Right atrium auricular region (tissue), 2 donors: ENCODE results near the gene HELZ2. TPM values are rescaled to one million over a fixed set of nuclear protein-coding genes. Genes with fewer than 3 reads are reported as not detected.
"Not testable (repeated sequence)": the region's sequence is repeated elsewhere in the genome, so short reads cannot be mapped to it uniquely, and the experiment has no call there.

ENCODE experiments used
- DNase-seq: peaks from one replicate; pipeline ENCODE4 v3.0.0-alpha.2; 2019; ENCODE audit warnings: low spot score
- H3K27ac ChIP-seq, 2 donors: fragments of 200-600 bp; sonication (generic); 1 replicate in 1 of 2; 2 replicates in 1 of 2; pipeline ENCODE4 v1.5.1; 2016 to 2019
- H3K27me3 ChIP-seq, 2 donors: fragments of 200-600 bp; sonication (generic); one replicate each; pipeline versions ENCODE4 v1.5.1 to v1.6.0; 2017 to 2019
- H3K36me3 ChIP-seq: fragments of 200-600 bp; sonication (generic); one replicate; pipeline ENCODE4 v1.5.1; 2016
- H3K4me1 ChIP-seq, 2 donors: fragments of 200-600 bp; sonication (generic); one replicate each; pipeline versions ENCODE4 v1.5.1 to v1.6.0; 2017 to 2019
- H3K4me3 ChIP-seq, 2 donors: fragments of 200-600 bp; sonication (generic); 1 replicate in 1 of 2; 2 replicates in 1 of 2; pipeline ENCODE4 v1.5.1; 2017 to 2019; ENCODE audit warnings: mild to moderate bottlenecking in 1 of 2, moderate library complexity in 1 of 2
- H3K9me3 ChIP-seq, 2 donors: fragments of 200-600 bp; sonication (generic); one replicate each; pipeline ENCODE4 v1.5.1; 2019
- CTCF ChIP-seq, 2 donors: fragments of 200-600 bp; sonication (generic); IDR thresholded peaks; one replicate each; pipeline ENCODE4 v1.5.1; 2019; ENCODE audit warnings: antibody characterized with exemption in 2 of 2
- total RNA-seq, 2 donors: library from RNA; depleted of rRNA; stranded (reverse); fragments of >200 nt; gene quantifications; one replicate each; pipeline ENCODE4 v1.1.0, GENCODE V29; 2016

The HELZ2 gene
- total RNA-seq, 2 donors from 2014 or later = 12.5 to 21.5 TPM

DNA sequence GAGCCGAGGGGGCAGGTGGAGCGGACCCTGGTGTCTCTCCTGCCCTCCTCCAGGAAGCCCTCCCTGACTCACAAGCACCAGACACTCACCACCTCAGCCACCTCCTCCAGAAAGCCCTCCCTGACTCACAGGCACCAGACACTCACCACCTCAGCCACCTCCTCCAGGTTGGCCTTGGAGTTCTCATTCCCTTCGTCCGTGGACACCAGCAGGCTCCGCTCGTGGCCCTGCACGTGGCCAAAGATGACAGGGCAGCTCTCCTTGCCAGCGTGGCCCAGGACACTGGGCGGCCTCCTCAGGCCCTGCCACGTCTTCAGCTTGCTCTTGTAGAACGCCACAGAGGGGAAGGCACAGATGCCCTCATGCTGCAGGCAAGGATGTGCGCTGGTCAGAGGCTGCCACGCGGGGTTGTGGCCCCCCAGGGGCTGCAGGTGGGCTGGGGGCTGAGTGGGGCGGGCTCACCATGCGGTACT lies 13.7 kb downstream of the HELZ2 start:
- Histone ChIP-seq H3K9me3 (no peaks in the 10 kb centered on the region), H3K27ac (no peak overlapping the region), H3K27me3 (no peaks in the 10 kb centered on the region), H3K4me1 (no peaks in the 10 kb centered on the region), H3K4me3 (no peak overlapping the region), H3K36me3 (peaks cover 60% of the 10 kb centered on the region)
- no peak for DNase-seq
- TF ChIP-seq CTCF (IDR thresholded peaks at IDR 0.05) = no peak

DNA sequence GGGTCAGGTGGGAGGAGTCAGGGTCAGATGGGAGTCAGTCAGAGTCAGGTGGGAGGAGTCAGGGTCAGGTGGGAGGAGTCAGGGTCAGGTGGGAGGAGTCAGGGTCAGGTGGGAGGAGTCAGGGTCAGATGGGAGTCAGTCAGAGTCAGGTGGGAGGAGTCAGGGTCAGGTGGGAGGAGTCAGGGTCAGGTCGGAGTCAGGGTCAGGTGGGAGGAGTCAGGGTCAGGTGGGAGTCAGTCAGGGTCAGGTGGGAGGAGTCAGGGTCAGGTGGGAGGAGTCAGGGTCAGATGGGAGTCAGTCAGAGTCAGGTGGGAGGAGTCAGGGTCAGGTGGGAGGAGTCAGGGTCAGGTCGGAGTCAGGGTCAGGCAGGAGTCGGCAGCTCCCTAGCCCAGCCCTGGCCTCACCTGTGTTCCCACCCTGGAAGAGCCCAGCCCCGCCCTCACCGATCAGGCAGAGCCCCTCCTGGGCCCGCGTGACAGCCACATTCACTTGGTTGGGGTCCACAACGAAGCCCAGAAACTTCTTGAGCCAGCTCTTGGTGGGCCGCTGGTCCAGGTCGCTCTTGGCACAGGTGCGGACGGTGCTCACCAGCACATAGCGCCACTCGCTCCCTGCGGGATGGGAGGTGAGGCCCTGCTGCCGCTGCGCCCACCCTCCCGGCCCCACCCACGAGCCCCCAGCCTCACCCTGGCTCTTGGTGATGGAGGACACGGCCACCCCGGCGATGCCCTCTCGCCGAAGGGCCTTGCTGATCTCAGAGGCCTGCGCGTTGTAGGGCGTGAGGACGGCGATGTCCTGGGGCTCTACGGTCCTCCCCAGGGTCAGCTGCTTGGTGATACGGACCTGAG lies 14.3 kb downstream of the HELZ2 start:
- DNase-seq, H3K9me3 ChIP-seq, H3K27me3 ChIP-seq, H3K27ac ChIP-seq, H3K4me1 ChIP-seq, H3K4me3 ChIP-seq: not testable (repeated sequence)
- peaks cover 54% of the 10 kb centered on the region for H3K36me3 ChIP-seq

GRCh38 chr20:63558804-63559484 lies 15.1 kb downstream of the HELZ2 start:
- H3K27ac ChIP-seq = no peak overlapping the region
- H3K4me1 ChIP-seq = peaks cover 0 to 8% of the 10 kb centered on the region in 2 donors
- TF ChIP-seq CTCF (IDR thresholded peaks at IDR 0.05) = no peak
- no peaks in the 10 kb centered on the region for H3K9me3 ChIP-seq
- DNase-seq = no peak
- no peaks in the 10 kb centered on the region for H3K27me3 ChIP-seq
- H3K36me3 ChIP-seq = peaks cover 47% of the 10 kb centered on the region
- no peak overlapping the region for H3K4me3 ChIP-seq

DNA sequence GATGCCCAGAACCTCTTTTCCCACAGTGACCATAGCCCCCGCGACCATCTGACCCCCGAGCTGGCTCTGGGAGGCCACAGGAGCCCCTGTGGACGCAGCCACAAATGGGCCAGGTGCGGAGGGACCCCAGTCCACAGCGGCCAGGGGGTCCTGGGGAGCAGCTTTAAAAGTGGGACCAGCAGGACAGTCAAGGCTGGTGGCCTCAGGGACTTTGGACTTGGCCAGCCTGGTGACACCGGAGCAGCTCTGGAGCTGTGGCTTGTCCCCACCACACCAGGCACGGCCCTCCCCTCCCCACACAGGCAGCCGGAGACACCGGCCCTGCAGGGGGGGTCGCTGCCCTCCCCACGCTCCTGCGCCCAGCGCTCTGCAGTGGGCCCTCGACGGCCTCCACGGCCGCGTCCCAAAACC lies 16.6 kb downstream of the HELZ2 start:
- Histone ChIP-seq H3K36me3 (peaks cover 32% of the 10 kb centered on the region), H3K9me3 (no peaks in the 10 kb centered on the region), H3K27ac (no peak overlapping the region), H3K4me1 (peaks cover 0 to 19% of the 10 kb centered on the region in 2 donors), H3K27me3 (no peaks in the 10 kb centered on the region), H3K4me3 (no peak overlapping the region)
- no peak for DNase-seq
- no peak for TF ChIP-seq CTCF (IDR thresholded peaks at IDR 0.05)

DNA sequence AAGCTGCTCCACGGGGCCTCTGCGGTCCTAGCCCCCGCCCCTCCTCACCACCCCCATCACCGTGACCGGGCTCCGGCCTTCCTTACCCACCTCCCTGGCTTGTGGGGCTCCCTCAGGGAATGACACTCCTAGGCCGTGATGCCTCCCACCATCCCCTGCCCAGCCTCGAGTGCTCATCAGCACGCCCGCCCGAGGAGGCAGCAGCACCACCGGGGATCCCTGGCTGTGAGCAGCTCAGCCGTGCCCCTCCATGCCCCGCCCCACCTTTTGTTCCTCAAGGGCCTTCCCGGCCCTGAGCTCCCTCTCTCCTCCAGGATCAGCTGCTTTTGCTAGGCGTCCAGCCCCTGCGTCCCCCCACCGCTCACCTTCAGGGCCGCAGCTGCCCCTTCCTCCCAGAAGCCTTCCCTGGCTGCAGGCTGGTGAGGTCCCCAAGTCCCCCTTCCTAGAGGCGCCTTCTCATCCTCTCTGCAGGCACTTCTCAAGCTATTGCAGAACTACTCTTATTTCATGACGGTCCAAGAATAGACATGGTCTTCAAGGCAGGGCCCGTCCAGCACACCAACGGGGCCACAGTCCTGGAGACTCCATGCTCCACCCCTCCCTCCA lies 17.1 kb downstream of the HELZ2 start:
- DNase-seq = no peak
- no peak for TF ChIP-seq CTCF (IDR thresholded peaks at IDR 0.05)

More for the DNA sequence above, 17.1 kb downstream of the HELZ2 start:
- Histone ChIP-seq H3K36me3 (peaks cover 27% of the 10 kb centered on the region), H3K27me3 (no peaks in the 10 kb centered on the region), H3K9me3 (no peaks in the 10 kb centered on the region), H3K27ac (no peak overlapping the region), H3K4me1 (peaks cover 0 to 19% of the 10 kb centered on the region in 2 donors), H3K4me3 (no peak overlapping the region)
